ENCODE measurements around the gene CSPG4.
"Not testable (repeated sequence)": the region's sequence is repeated elsewhere in the genome, so short reads cannot be mapped to it uniquely, and the experiment has no call there.

Gene CSPG4

GRCh38 chr15:75736256-75736655 is 23.6 kb upstream of the CSPG4 start:
- no peak for DNase-seq (ENCODE audit: low read depth in 1 of 2, low spot score in 1 of 2)
- no peak overlapping the region for H3K27ac ChIP-seq (replicated peaks)
- no peaks in the 10 kb centered on the region for H3K27me3 ChIP-seq (ENCODE audit: insufficient read depth, poor library complexity, severe bottlenecking)
- no peak for TF ChIP-seq REST (IDR thresholded peaks at IDR 0.05; ENCODE audit: insufficient replicate concordance, low read depth)
- TF ChIP-seq POLR2AphosphoS5 (IDR thresholded peaks at IDR 0.05; ENCODE audit: low read depth), result no peak
- TF ChIP-seq GABPA (IDR thresholded peaks at IDR 0.05; ENCODE audit: low read depth), result no peak
- no peak for TF ChIP-seq CTCF (IDR thresholded peaks at IDR 0.05; ENCODE audit: insufficient read depth, low read length)
- TF ChIP-seq SPI1 (IDR thresholded peaks at IDR 0.05; ENCODE audit: borderline replicate concordance, low read depth), result no peak
- no peak overlapping the region for H3K4me3 ChIP-seq (replicated peaks; ENCODE audit: insufficient read depth, low read length)

GRCh38 chr15:75734861-75735760 is 22.5 kb upstream of the CSPG4 start:
- H3K27me3 ChIP-seq (ENCODE audit: insufficient read depth, poor library complexity, severe bottlenecking); H3K4me3 ChIP-seq (replicated peaks; ENCODE audit: insufficient read depth, low read length); H3K27ac ChIP-seq (replicated peaks); DNase-seq (ENCODE audit: low read depth in 1 of 2, low spot score in 1 of 2): not testable (repeated sequence)

- no peak for DNase-seq (ENCODE audit: low read depth in 1 of 2, low spot score in 1 of 2)
- Histone ChIP-seq H3K27ac (replicated peaks) (no peak overlapping the region), H3K4me3 (replicated peaks; ENCODE audit: insufficient read depth, low read length) (no peak overlapping the region), H3K27me3 (ENCODE audit: insufficient read depth, poor library complexity, severe bottlenecking) (no peaks in the 10 kb centered on the region)
- no peak for TF ChIP-seq SPI1 (IDR thresholded peaks at IDR 0.05; ENCODE audit: borderline replicate concordance, low read depth)
- TF ChIP-seq POLR2AphosphoS5 (IDR thresholded peaks at IDR 0.05; ENCODE audit: low read depth), result no peak
- TF ChIP-seq REST (IDR thresholded peaks at IDR 0.05; ENCODE audit: insufficient replicate concordance, low read depth), result no peak
- TF ChIP-seq GABPA (IDR thresholded peaks at IDR 0.05; ENCODE audit: low read depth), result no peak
- TF ChIP-seq CTCF (IDR thresholded peaks at IDR 0.05; ENCODE audit: insufficient read depth, low read length), result no peak
These were observed 21.4 kb upstream of the CSPG4 start for GRCh38 chr15:75733761-75734651.

- TF ChIP-seq CTCF (IDR thresholded peaks at IDR 0.05; ENCODE audit: insufficient read depth, low read length), result peak; percentile 76
- no peak for TF ChIP-seq GABPA (IDR thresholded peaks at IDR 0.05; ENCODE audit: low read depth)
- TF ChIP-seq SPI1 (IDR thresholded peaks at IDR 0.05; ENCODE audit: borderline replicate concordance, low read depth), result no peak
- no peaks in the 10 kb centered on the region for H3K27me3 ChIP-seq (ENCODE audit: insufficient read depth, poor library complexity, severe bottlenecking)
- no peak overlapping the region for H3K27ac ChIP-seq (replicated peaks)
- peak in 1 of 2 experiments; percentile 70 for DNase-seq (ENCODE audit: low read depth in 1 of 2, low spot score in 1 of 2)
- H3K4me3 ChIP-seq (replicated peaks; ENCODE audit: insufficient read depth, low read length), result no peak overlapping the region
These were observed 20.3 kb upstream of the CSPG4 start for GRCh38 chr15:75732809-75733451.
